Measurements from ENCODE around the gene TIMP2. TPM values are rescaled to one million over a fixed set of nuclear protein-coding genes. Genes with fewer than 3 reads are reported as not detected.
"Not testable (repeated sequence)": the region's sequence is repeated elsewhere in the genome, so short reads cannot be mapped to it uniquely, and the experiment has no call there.

TIMP2 gene
- total and polyA plus RNA-seq, 2 of the 4 experiments (the other 2 are of a cell fraction): 43.9 to 416 TPM

- peaks cover 21% of the 10 kb centered on the region for H3K4me1 ChIP-seq (ENCODE audit: control insufficient read depth, insufficient read depth, low read length)
- intact Hi-C loops (cut with micrococcal nuclease); H3K9me3 ChIP-seq (ENCODE audit: control insufficient read depth, insufficient read depth, low read length); H2AFZ ChIP-seq (replicated peaks; ENCODE audit: low read length, poor library complexity); BruUV-seq (replicated peaks); H3K56ac ChIP-seq (ENCODE audit: extremely low read depth, insufficient read depth, low read length); H3K18ac ChIP-seq (ENCODE audit: low read depth, low read length); H2BK15ac ChIP-seq (ENCODE audit: low read depth, low read length); H3K4me2 ChIP-seq (ENCODE audit: low read depth, low read length); H4K5ac ChIP-seq (ENCODE audit: low read depth, low read length); DNase-seq; CTCF ChIA-PET; H4K8ac ChIP-seq (ENCODE audit: low read depth in 2 of 2, low read length in 2 of 2); H2AK9ac ChIP-seq (replicated peaks; ENCODE audit: low read depth, low read length, poor library complexity); H2BK20ac ChIP-seq (ENCODE audit: low read depth, low read length); H4K91ac ChIP-seq (ENCODE audit: insufficient read depth, low read depth, low read length); H3K4me3 ChIP-seq (ENCODE audit: insufficient read depth, low read depth, low read length); ATAC-seq (ENCODE audit: low read depth); H3K27ac ChIP-seq (ENCODE audit: insufficient read depth, low read length); H3K23ac ChIP-seq (ENCODE audit: low read depth, low read length); POLR2A ChIA-PET (ENCODE audit: unreplicated experiment); H3K14ac ChIP-seq (replicated peaks; ENCODE audit: low read depth, low read length); H3K9ac ChIP-seq (ENCODE audit: low read depth, low read length); in situ Hi-C loops (cut with MboI; ENCODE audit: low sequenced_read_pairs); H2BK5ac ChIP-seq (ENCODE audit: low read depth, low read length, poor library complexity, severe bottlenecking); dilution Hi-C loops (cut with HindIII; ENCODE audit: low sequenced_read_pairs, unreplicated experiment); H3K27me3 ChIP-seq (ENCODE audit: control insufficient read depth, insufficient read depth, low read length); H2AK5ac ChIP-seq (ENCODE audit: low read depth, low read length); H2BK120ac ChIP-seq (ENCODE audit: low read depth, low read length); H3K4ac ChIP-seq (ENCODE audit: low read depth, low read length): not testable (repeated sequence)
- H3K36me3 ChIP-seq (ENCODE audit: control insufficient read depth, insufficient read depth, low read length): peaks cover 41% of the 10 kb centered on the region
- H3K79me1 ChIP-seq (ENCODE audit: low read depth in 1 of 2, low read length in 2 of 2): peaks cover 30 to 89% of the 10 kb centered on the region in 2 experiments
- peaks cover 94% of the 10 kb centered on the region for H4K20me1 ChIP-seq (ENCODE audit: insufficient read depth, low read length)
- WGBS, 2 experiments (ENCODE audit: extremely low coverage in 2 of 2, insufficient read length in 1 of 2): 100% methylated on average over 4 of the region's 8 CpGs; no CpG with 5 or more reads in 1 of the 2 experiments
- H3K9me1 ChIP-seq (ENCODE audit: insufficient read depth, low read length): peaks cover 45% of the 10 kb centered on the region
Measured at GRCh38 chr17:78902231-78902630, 23.0 kb downstream of the TIMP2 start.
